Gastrocnemius medialis (tissue), 4 donors: ENCODE results near the gene PDE4D. TPM values are rescaled to one million over a fixed set of nuclear protein-coding genes. Genes with fewer than 3 reads are reported as not detected.

Experiments
- ATAC-seq, 2 donors: fragments of 150-250 bp; one replicate each; pipeline ENCODE4 v1.9.1; 2016
- DNase-seq, 2 donors: peaks; one replicate each; pipeline ENCODE4 v3.0.0-alpha.2; 2019
- H3K27ac ChIP-seq, 4 donors: fragments of 200-600 bp; sonication (generic); 1 replicate in 1 of 4; 2 replicates in 3 of 4; pipeline ENCODE4 v1.5.1; 2016 to 2018; ENCODE audit warnings: mild to moderate bottlenecking in 2 of 4, moderate library complexity in 1 of 4
- H3K27me3 ChIP-seq, 3 donors: fragments of 200-600 bp; sonication (generic) in 2 of 3; 1 replicate in 1 of 3; 2 replicates in 2 of 3; pipeline versions ENCODE4 v1.5.1 to v1.6.0; 2016 to 2019; ENCODE audit warnings: mild to moderate bottlenecking in 1 of 3, moderate library complexity in 1 of 3
- H3K36me3 ChIP-seq, 2 donors: fragments of 200-600 bp; sonication (generic) in 1 of 2; one replicate each; pipeline ENCODE4 v1.5.1; 2017 to 2018
- H3K4me1 ChIP-seq, 2 donors: fragments of 200-600 bp; sonication (generic) in 1 of 2; one replicate each; pipeline ENCODE4 v1.5.1; 2016 to 2017; ENCODE audit warnings: mild to moderate bottlenecking in 2 of 2
- H3K4me3 ChIP-seq, 4 donors: fragments of 200-600 bp; sonication (generic) in 3 of 4; 1 replicate in 1 of 4; 2 replicates in 3 of 4; pipeline ENCODE4 v1.5.1; 2016 to 2019; ENCODE audit warnings: mild to moderate bottlenecking in 2 of 4
- H3K9me3 ChIP-seq, 3 donors: fragments of 200-600 bp; sonication (generic) in 2 of 3; 1 replicate in 1 of 3; 2 replicates in 2 of 3; pipeline ENCODE4 v1.5.1; 2016 to 2019
- CTCF ChIP-seq, 5 experiments: fragments of 450-650 bp in 3 of 5; fragments of 200-600 bp in 2 of 5; sonication (generic) in 2 of 5; IDR thresholded peaks in 4 of 5; conservative IDR thresholded peaks in 1 of 5; 1 replicate in 4 of 5; 2 replicates in 1 of 5; pipeline ENCODE4 v1.5.1; 2016 to 2019; ENCODE audit warnings: antibody characterized with exemption in 5 of 5, mild to moderate bottlenecking in 3 of 5, moderate library complexity in 3 of 5
- POLR2A ChIP-seq, 2 donors: fragments of 450-650 bp; IDR thresholded peaks; one replicate each; pipeline ENCODE4 v1.6.1; 2017; ENCODE audit warnings: antibody characterized with exemption in 2 of 2, mild to moderate bottlenecking in 2 of 2, moderate library complexity in 2 of 2
- in situ Hi-C, 4 donors: fragments of 200-750 bp; cut with MboI; loops; one replicate each; pipeline versions ENCODE4 v1.15.0 to v1.8.0; 2017; ENCODE audit warnings: low sequenced_read_pairs in 4 of 4
- intact Hi-C: fragments of 100-400 bp; cut with DNase I; formaldehyde crosslinking; loops from one replicate; pipeline ENCODE4 v1.15.1; 2023; ENCODE audit warnings: low total_unique reads
- total RNA-seq, 4 donors: library from RNA; depleted of rRNA; stranded (reverse); fragments of >200 nt; gene quantifications; one replicate each; pipeline versions ENCODE4 v1.1.0 to v1.2.3, GENCODE V29; 2016

The PDE4D gene
- total RNA-seq, 4 donors from 2014 or later: 133 to 223 (median 185) TPM

- no peak overlapping the region for H3K27ac ChIP-seq
- intact Hi-C loops (no loop called here), in situ Hi-C loops (no loop called here)
- DNase-seq (no peak), ATAC-seq (no peak)
- no peaks in the 10 kb centered on the region for H3K27me3 ChIP-seq
- no peaks in the 10 kb centered on the region for H3K9me3 ChIP-seq
- TF ChIP-seq CTCF (IDR thresholded peaks at IDR 0.05 in 4 of 5, conservative IDR thresholded peaks at IDR 0.05 in 1 of 5) (no peak), POLR2A (IDR thresholded peaks at IDR 0.05) (no peak)
- H3K4me1 ChIP-seq: peaks cover 7 to 10% of the 10 kb centered on the region in 2 donors
- no peaks in the 10 kb centered on the region for H3K36me3 ChIP-seq
- H3K4me3 ChIP-seq: no peak overlapping the region
Observed at GRCh38 chr5:58930520-58930919, 963.0 kb downstream of the PDE4D start.

DNA sequence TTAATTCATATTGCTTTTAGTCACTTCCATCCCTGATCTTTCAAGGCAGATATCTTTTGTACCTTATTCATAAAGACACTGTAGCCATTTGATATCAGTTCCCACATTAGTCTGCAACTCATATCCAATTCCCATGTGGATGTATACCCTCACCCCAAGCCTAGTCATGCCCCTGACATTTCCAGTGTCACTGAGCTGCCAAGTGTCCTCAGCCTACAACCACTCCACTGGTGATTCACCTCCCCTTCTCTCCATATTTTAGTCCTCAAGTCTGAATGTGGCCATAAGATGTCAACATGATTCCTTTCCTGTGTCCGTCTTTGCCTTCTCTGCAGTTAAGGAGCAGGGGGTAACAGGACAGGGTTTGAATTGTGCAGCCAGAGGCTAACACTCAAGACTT lies 963.8 kb downstream of the PDE4D start:
- Histone ChIP-seq H3K4me1 (peaks cover 13 to 15% of the 10 kb centered on the region in 2 donors), H3K4me3 (no peak overlapping the region), H3K36me3 (no peaks in the 10 kb centered on the region), H3K27me3 (no peaks in the 10 kb centered on the region), H3K27ac (no peak overlapping the region), H3K9me3 (no peaks in the 10 kb centered on the region)
- intact Hi-C loops (loop anchor here (10.0 kb wide), 1 partner anchor 75 kb away; no protein-coding TSS in a partner anchor), in situ Hi-C loops (no loop called here)
- TF ChIP-seq CTCF (IDR thresholded peaks at IDR 0.05 in 4 of 5, conservative IDR thresholded peaks at IDR 0.05 in 1 of 5): no peak
- TF ChIP-seq POLR2A (IDR thresholded peaks at IDR 0.05): no peak
- DNase-seq: no peak
- ATAC-seq: no peak

GRCh38 chr5:58927938-58928337 lies 965.6 kb downstream of the PDE4D start:
- H3K36me3 ChIP-seq: no peaks in the 10 kb centered on the region
- no peak overlapping the region for H3K27ac ChIP-seq
- no peak for ATAC-seq
- no peaks in the 10 kb centered on the region for H3K27me3 ChIP-seq
- no peak overlapping the region for H3K4me3 ChIP-seq
- intact Hi-C loops: loop anchor here (10.0 kb wide), 1 partner anchor 77 kb away; no protein-coding TSS in a partner anchor
- no peaks in the 10 kb centered on the region for H3K9me3 ChIP-seq
- DNase-seq: no peak
- in situ Hi-C loops: no loop called here
- TF ChIP-seq POLR2A (IDR thresholded peaks at IDR 0.05) (no peak), CTCF (IDR thresholded peaks at IDR 0.05 in 4 of 5, conservative IDR thresholded peaks at IDR 0.05 in 1 of 5) (no peak)
- peaks cover 28% of the 10 kb centered on the region in 2 donors for H3K4me1 ChIP-seq

DNA sequence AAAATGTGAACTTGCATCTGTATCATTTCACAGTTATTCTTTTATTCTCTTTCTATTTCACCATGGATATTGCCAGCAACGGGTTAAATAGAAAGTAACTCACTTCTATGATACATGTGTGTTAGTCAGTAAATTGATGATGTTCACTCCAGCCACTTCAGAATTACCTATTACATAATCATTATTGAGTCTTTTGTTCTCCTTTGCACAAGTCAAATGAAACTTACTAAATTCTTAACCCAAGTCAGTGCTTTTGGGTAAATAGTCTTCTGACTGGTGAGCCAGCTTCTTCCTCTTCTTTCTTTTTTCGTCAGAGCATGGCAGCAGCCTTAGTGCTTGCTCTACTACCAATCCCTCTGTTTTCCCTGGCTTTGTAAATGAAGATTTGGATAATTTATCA lies 966.3 kb downstream of the PDE4D start:
- in situ Hi-C loops: no loop called here
- Histone ChIP-seq H3K9me3 (no peaks in the 10 kb centered on the region), H3K4me1 (peaks cover 32 to 33% of the 10 kb centered on the region in 2 donors), H3K27ac (no peak overlapping the region), H3K36me3 (no peaks in the 10 kb centered on the region), H3K4me3 (no peak overlapping the region), H3K27me3 (no peaks in the 10 kb centered on the region)
- no peak for TF ChIP-seq POLR2A (IDR thresholded peaks at IDR 0.05)
- no peak for TF ChIP-seq CTCF (IDR thresholded peaks at IDR 0.05 in 4 of 5, conservative IDR thresholded peaks at IDR 0.05 in 1 of 5)
- ATAC-seq (no peak), DNase-seq (no peak)
- intact Hi-C loops: loop anchor here (10.0 kb wide), 1 partner anchor 78 kb away; no protein-coding TSS in a partner anchor

GRCh38 chr5:58926541-58926935 lies 967.0 kb downstream of the PDE4D start:
- Histone ChIP-seq H3K4me3 (no peak overlapping the region), H3K36me3 (no peaks in the 10 kb centered on the region), H3K27me3 (no peaks in the 10 kb centered on the region), H3K9me3 (no peaks in the 10 kb centered on the region), H3K4me1 (peaks cover 38 to 40% of the 10 kb centered on the region in 2 donors), H3K27ac (peak overlapping the region in 3 of 4 donors; percentile 2 to 90 (median 62))
- no peak for ATAC-seq
- in situ Hi-C loops: no loop called here
- DNase-seq: no peak
- TF ChIP-seq POLR2A (IDR thresholded peaks at IDR 0.05) (no peak), CTCF (IDR thresholded peaks at IDR 0.05 in 4 of 5, conservative IDR thresholded peaks at IDR 0.05 in 1 of 5) (no peak)
- intact Hi-C loops: loop anchor here (10.0 kb wide), 1 partner anchor 78 kb away; no protein-coding TSS in a partner anchor
